Measurements from ENCODE around the gene MIEN1. TPM values are rescaled to one million over a fixed set of nuclear protein-coding genes. Genes with fewer than 3 reads are reported as not detected.
A peak's percentile ranks its signal among the peaks of the same experiment; 100 is the strongest.

Gene MIEN1
- total RNA-seq, 6 donors from 2014 or later = 26.2 to 54.1 (median 43.2) TPM

GRCh38 chr17:39724731-39725130, 5.6 kb downstream of the MIEN1 start:
- TF ChIP-seq POLR2A (IDR thresholded peaks at IDR 0.05) (no peak), POLR2AphosphoS5 (IDR thresholded peaks at IDR 0.05) (no peak), EP300 (IDR thresholded peaks at IDR 0.05) (no peak), CTCF (IDR thresholded peaks at IDR 0.05) (no peak)
- H3K9me3 ChIP-seq = no peaks in the 10 kb centered on the region
- H3K27me3 ChIP-seq = no peaks in the 10 kb centered on the region
- DNase-seq (peak in 1 of 2 donors; percentile 39), ATAC-seq (ENCODE audit: low FRiP score in 2 of 2) (no peak)
- peaks cover 7 to 19% (median 9%) of the 10 kb centered on the region in 4 donors for H3K4me1 ChIP-seq
- peaks cover 3 to 69% (median 44%) of the 10 kb centered on the region in 4 donors for H3K36me3 ChIP-seq
- no peak overlapping the region for H3K27ac ChIP-seq
- no peak overlapping the region for H3K4me3 ChIP-seq
- 91 to 98% methylated on average over 6 to 12 of the region's 13 CpGs for WGBS, 2 donors

GRCh38 chr17:39722965-39723848, 7.1 kb downstream of the MIEN1 start:
- no peak overlapping the region for H3K4me3 ChIP-seq
- 84 to 92% methylated on average over 34 of the region's 34 CpGs for WGBS, 2 donors
- peaks cover 0 to 5% (median 0%) of the 10 kb centered on the region in 4 donors for H3K4me1 ChIP-seq
- H3K36me3 ChIP-seq = peaks cover 3 to 72% (median 40%) of the 10 kb centered on the region in 4 donors
- H3K9me3 ChIP-seq = no peaks in the 10 kb centered on the region
- no peak for TF ChIP-seq POLR2A (IDR thresholded peaks at IDR 0.05)
- TF ChIP-seq CTCF (IDR thresholded peaks at IDR 0.05) = no peak
- no peak for TF ChIP-seq EP300 (IDR thresholded peaks at IDR 0.05)
- TF ChIP-seq POLR2AphosphoS5 (IDR thresholded peaks at IDR 0.05) = no peak
- no peak overlapping the region for H3K27ac ChIP-seq
- peak in 1 of 2 donors; percentile 75 for DNase-seq
- no peak for ATAC-seq (ENCODE audit: low FRiP score in 2 of 2)
- no peaks in the 10 kb centered on the region for H3K27me3 ChIP-seq

- no peak for TF ChIP-seq EP300 (IDR thresholded peaks at IDR 0.05)
- no peak for TF ChIP-seq POLR2A (IDR thresholded peaks at IDR 0.05)
- TF ChIP-seq POLR2AphosphoS5 (IDR thresholded peaks at IDR 0.05) = no peak
- TF ChIP-seq CTCF (IDR thresholded peaks at IDR 0.05) = no peak
- 91 to 93% methylated on average over 6 of the region's 6 CpGs for WGBS, 2 donors
- no peaks in the 10 kb centered on the region for H3K9me3 ChIP-seq
- H3K27ac ChIP-seq = no peak overlapping the region
- ATAC-seq (ENCODE audit: low FRiP score in 2 of 2) = no peak
- peaks cover 3 to 72% (median 34%) of the 10 kb centered on the region in 4 donors for H3K36me3 ChIP-seq
- no peak for DNase-seq
- H3K27me3 ChIP-seq = no peaks in the 10 kb centered on the region
- no peak overlapping the region for H3K4me3 ChIP-seq
- H3K4me1 ChIP-seq = no peaks in the 10 kb centered on the region
Measured at GRCh38 chr17:39722104-39722503, 8.2 kb downstream of the MIEN1 start.

GRCh38 chr17:39719563-39720355, 10.6 kb downstream of the MIEN1 start:
- Histone ChIP-seq H3K4me1 (peaks cover 0 to 5% (median 2%) of the 10 kb centered on the region in 4 donors), H3K36me3 (peaks cover 0 to 78% (median 38%) of the 10 kb centered on the region in 4 donors), H3K4me3 (no peak overlapping the region), H3K27ac (no peak overlapping the region), H3K9me3 (no peaks in the 10 kb centered on the region), H3K27me3 (no peaks in the 10 kb centered on the region)
- ATAC-seq (ENCODE audit: low FRiP score in 2 of 2) = no peak
- no peak for DNase-seq
- TF ChIP-seq CTCF (IDR thresholded peaks at IDR 0.05) (no peak), EP300 (IDR thresholded peaks at IDR 0.05) (no peak), POLR2AphosphoS5 (IDR thresholded peaks at IDR 0.05) (no peak), POLR2A (IDR thresholded peaks at IDR 0.05) (no peak)
- 81 to 86% methylated on average over 3 to 7 of the region's 7 CpGs for WGBS, 2 donors

Data from upper lobe of left lung (tissue), 6 donors.